GM19239 (cell line): Measurements from ENCODE around the gene KMO.

ENCODE experiments used
- DNase-seq: peaks from one replicate; pipeline ENCODE4 v3.0.0; 2011; ENCODE audit warnings: low spot score; ENCODE audit not compliant: insufficient read length
- FAIRE-seq: peaks from 2 replicates; lab custom pipeline; 2011; peaks lifted over from hg19 to GRCh38; lab: Jason Lieb, UNC

KMO gene

DNA sequence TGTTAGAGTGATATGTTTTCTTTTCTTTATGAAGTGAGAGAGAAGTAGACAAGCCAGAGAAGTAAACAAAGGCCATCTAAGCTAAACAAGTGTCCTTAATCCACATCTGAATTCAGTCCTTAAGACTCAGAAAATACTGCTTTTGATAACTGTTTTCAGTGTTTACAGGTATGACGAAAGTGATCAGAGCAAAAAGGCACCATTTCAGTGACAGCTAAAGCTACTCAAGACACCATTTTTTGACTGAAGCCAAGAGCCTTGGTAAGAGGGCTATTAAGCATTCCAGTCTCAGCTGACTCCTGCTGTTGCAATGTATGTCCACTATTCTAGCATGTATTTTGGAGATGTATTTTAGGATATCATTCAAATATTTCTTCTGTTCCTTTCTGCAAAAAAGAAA, 4.1 kb downstream of the KMO start:
- peak; percentile 23 for FAIRE-seq
- no peak for DNase-seq

DNA sequence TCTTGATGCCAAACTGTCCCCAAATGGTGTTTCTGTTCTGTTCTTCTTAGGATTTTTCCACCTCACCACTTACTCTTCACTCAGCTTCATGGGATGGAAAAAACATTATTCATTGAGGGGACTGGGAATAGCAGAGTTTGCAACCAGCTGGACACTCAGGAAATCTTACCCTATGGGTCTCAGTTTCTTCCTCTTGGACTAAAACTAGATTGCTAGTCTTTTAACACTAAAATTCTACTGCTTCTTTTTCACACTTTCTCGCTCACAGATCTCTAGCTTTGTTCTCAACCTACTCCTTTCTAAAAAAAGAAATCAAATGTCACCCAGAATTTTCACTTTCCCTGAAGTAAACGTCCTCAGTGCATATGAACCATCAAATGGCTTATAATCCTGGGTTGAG, 4.8 kb downstream of the KMO start:
- no peak for DNase-seq
- peak; percentile 44 for FAIRE-seq

DNA sequence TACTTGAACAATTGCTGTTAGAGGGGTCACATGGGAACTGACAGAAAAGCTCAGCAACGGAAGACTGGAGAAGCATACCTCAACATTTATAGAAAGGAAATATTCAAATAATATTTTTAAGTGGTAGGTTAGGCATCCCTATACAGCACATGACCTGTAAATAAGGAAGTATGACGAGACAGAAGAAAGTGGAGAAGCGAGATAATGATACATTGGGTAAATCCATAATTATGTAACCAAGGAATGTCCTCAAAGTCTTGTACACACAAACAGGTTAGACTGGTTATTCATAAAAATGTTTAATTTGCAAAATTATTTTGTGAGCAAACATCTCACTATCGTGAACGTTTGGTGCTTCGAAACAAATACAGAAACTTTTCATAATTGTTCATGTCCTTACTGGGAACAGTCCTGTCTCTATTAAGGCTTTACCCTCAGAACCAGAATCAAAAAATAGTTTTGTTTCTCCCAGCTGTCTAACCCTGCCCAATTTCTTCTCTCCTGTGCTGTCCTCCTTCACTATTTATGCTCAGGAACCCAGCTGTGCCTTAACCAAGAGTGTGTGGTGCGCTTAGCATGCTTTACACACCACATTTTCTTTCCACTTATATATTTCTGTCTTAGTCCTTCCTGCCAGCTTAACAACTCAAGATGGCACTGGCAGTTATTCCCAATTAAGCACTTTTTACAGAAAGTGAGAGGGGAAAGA, 10.2 kb downstream of the KMO start:
- no peak for DNase-seq
- no peak for FAIRE-seq

DNA sequence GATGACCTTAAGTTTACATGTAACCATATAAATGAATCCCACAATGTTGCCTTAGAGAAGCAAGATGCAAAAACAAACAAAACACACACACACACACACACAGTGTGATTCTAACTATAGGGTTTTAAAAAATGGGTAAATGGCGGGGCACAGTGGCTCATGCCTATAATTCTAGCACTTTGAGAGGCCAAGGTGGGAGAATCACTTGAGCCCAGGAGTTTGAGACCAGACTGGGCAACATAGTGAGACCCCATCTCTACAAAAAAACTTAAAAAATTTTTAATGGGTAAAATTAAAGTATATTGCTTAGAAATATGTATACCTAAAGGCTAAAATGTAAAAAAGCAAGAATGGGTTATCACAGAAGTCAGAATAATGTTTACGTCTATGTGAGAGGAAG, 15.8 kb downstream of the KMO start:
- no peak for DNase-seq
- no peak for FAIRE-seq

DNA sequence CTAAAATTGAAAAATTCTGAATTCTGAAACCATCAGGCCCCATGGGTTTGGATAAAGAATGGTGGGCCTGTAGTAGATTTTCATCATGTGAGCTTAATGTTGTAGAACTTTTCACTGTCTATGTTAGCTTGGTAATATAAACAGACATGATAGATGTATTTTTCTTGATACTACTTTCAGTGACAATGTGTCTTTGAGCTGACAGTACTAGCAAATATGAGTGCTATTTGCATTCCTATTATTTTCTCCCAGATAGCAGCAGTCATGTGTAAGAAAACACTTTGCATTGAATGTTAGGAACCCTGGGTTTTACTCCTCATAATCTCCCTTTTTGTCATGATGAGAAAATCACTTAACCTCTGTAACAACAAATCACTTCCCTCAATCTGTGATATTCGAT, 18.1 kb downstream of the KMO start:
- DNase-seq (no peak), FAIRE-seq (peak; percentile 28)

DNA sequence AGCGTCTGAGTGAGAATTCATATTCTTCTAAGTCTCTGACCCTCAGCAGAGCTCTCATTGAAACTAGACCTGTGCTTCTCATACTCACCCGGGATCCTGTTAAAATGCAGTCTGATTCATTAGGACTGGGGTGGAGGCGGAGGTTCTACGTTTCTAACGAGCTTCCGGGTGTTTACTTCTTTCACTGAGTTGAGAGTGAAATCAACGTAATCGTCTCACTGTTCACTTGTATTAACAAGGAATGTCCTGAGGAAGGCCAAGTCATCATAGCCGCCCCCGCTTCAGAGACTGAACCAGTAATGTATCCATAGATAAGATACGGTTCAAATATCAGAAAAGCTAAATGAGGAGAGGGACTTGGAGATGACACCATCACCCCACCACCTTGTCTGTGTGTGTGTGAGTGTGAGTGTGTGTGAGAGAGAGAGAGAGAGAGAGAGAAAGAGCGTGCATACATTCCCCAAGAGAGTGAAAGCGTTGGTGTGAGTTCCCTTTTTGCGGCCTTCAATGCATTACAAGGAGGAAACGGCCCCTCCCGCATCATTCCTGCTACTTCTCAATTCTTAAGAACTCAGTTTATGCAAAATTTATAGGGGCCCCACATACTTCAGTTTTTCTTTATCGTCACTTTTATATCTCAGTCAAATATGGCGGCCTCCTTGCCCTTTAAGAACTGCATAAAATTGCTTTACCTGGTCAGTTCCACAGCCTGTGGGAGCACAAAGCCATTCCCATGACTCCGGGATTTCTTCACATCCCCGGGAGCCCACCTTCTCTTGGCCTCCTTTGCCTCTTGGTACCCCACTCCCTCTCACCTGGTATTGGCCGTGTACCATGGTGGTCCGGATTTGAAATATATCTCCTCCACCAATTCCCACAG, 19.8 kb downstream of the KMO start:
- peak; percentile 92 for FAIRE-seq
- peak; percentile 6 for DNase-seq

DNA sequence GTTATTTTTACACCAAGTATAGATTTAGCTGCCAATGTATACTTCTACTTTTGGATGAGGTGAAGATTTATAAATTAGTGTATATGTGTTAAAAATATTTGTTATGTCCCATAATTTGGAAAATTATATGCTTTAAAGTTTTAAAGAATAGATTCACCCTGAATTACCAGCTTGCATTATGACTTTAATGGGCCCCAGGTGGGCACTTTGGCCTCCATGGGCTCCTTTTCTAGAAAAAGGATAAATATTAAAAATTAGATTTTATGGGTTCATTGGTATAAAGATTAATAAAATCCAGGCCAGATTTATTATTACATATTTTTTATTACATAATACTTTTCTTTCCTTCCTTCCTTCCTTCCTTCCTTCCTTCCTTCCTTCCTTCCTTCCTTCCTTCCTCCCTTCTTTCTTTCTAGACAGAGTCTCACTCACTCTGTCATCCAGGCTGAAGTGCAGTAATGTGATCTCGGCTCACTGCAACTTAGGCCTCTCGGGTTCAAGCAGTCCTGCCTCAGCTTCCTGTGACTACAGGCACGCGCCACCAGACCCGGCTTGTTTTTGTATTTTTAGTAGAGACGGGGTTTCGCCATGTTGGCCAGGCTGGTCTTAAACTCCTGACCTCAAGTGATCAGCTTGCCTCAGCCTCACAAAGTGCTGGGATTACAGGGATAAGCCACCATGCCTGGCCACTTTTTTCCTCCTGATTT, 21.9 kb downstream of the KMO start:
- no peak for FAIRE-seq
- DNase-seq, result no peak

DNA sequence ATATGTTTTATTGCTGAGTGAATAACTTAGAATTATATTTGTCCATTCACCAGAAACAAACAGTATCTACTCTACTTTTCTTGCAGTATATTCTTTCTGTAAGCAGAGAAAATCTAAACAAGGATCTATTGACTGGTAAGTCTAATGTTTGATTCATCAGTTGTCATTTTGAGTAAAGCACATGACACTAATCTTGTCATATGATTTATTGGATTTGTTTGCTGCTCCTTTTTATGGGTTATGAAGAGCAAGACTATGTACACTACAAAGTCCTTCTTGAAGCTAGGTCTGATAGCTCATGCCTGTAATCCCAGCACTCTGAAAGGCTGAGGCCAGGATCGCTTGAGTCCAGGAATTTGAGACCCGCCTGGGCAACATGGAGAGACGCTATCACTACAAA, 23.3 kb downstream of the KMO start:
- DNase-seq (no peak), FAIRE-seq (no peak)

DNA sequence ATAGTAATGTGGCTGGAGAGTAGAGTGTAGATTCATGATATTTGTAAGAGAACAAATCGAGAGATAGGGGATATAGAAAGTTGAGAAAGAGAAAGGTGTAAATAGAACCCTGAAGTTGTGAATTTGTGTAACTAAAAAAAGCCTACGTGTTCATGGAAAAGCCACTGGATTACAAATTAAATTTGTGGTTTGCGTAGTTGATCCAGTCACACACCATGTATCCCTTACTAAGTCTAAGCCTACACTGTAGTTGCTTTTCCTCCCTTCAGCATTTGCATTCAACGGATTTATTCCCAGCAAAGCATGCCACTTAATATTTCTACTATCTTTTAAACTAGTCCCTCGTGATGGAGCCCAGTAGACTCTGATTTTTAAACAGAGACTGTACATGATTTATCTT, 24.9 kb downstream of the KMO start:
- no peak for FAIRE-seq
- DNase-seq, result no peak

DNA sequence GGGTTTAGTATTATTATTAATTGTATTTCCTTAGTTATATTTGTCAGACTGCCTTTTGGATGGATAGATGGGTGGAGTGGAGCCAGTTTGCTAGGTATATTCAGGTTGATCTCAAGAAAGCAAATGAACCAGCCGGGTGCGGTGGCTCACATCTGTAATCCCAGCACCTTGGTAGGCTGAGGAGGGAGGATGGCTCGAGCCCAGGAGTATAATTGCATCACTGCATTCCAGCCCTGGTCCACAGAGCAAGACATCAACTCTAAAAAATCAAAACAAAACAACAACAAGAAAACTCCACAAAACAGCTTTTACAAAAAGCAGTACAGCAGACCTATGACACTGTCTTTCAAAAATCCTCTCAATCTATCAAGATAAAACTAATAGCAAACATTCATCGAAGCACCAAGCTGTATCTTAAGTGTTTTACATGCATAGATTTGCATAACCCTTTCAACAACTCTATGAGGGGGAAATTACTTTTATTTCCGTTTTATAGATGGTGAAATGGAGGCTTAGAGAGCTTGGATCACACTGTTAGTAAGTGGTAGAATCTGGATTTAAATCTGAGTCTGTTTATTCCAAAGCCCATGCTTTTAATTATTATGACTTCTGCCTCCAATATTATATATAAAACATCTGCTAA, 25.5 kb downstream of the KMO start:
- FAIRE-seq, result no peak

DNA sequence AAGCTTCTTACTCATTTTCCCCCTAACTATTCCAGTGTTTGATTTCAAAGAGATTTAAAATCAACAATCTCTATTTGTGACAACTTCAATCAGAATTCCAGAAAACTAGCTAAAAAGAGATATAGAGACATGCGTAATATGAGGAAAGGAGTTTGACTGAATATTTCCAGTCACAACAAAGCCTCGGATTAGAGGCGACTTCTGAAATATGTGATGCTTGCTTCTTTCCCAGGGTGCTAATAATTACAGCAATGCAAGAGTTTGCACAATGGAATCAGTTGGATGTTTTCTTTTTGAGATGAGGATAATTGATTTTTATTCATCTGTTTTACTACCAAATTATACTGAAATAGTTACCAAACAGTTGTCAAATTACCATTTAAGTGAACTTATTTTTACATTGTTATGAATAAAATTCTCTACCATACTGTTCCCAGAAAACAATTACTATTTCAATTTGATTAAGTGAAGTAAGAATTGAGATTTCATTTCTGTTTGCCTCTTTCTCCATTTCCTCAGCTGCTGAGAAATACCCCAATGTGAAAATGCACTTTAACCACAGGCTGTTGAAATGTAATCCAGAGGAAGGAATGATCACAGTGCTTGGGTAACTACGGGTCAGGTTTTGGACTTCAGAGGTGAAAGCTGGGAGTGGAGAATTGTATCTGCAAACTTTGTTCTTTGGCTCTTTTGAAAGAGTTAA, 28.1 kb downstream of the KMO start:
- FAIRE-seq (peak; percentile 52), DNase-seq (no peak)

More for the DNA sequence above, 25.5 kb downstream of the KMO start:
- DNase-seq, result no peak

DNA sequence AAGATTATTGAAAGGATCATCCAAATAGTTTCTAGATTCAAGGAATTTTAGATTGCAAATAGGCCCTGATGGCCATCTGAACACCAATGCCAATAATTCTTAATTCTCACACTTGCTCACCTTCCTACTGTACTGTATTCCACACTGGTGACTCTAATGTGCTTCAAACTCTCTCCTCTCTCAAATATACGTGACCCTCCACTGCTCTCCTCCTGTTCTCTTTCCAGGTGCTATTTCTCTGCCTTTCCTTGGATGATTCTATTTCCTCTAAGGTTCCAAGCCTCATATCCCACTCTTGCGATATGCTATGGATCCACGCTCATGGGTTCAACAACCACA, 28.6 kb downstream of the KMO start:
- DNase-seq (no peak), FAIRE-seq (no peak)

DNA sequence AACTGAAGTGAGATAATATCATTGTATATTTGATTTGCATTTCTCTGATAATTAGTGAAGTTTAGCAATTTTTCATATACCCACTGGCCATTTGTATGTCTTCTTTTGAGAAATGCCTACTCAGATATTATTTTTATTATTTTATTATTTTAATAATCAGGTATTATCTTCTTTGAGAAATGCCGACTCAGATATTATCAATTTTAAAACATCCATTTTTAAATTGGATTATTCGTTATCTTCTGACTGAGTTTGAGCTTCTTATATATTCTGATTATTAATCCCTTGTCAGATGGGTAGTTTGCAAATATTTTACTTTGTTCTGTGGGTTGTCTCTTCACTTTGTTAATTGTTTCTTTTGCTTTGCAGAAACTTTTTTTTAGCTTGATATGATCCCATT, 37.7 kb downstream of the KMO start:
- FAIRE-seq (no peak), DNase-seq (no peak)

DNA sequence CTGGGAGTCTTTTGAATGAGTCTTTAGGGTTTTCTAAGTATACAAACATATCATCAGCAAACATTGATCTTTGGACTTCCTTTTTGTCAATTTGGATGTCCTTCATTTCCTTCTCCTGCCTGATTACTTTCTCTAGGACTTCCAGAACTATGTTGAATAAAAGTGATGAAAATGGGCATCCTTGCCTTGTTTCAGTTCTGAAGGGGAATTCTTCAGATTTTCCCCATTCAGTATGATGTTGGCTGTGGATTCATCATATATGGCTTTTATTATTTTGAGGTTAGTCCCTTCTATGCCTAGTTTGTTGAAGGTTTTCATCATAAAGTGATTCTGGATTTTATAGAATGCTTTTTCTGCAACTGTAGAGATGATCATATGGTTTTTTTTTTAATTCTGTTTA, 42.0 kb downstream of the KMO start:
- FAIRE-seq, result no peak

DNA sequence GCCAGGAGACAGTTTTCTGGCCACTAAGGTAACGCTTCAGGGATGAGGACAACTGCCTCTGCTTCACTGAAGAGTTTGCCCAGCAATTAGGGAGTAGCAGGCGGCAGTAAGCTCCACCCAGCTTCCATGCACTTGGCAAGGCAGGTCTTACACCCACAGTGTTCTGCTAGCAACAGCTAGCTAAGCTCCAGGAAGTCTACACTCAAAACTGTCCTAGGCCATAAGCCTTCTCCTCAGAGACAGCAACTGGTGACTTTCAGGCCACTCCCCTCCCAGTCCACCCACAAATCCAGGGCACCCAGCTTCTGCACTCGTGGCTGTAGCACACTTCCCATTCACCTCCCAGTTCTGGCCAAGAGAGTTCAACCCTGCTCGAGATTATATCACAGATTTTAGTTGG, 47.3 kb downstream of the KMO start:
- no peak for DNase-seq
- FAIRE-seq, result no peak

More for the DNA sequence above, 42.0 kb downstream of the KMO start:
- DNase-seq, result no peak

DNA sequence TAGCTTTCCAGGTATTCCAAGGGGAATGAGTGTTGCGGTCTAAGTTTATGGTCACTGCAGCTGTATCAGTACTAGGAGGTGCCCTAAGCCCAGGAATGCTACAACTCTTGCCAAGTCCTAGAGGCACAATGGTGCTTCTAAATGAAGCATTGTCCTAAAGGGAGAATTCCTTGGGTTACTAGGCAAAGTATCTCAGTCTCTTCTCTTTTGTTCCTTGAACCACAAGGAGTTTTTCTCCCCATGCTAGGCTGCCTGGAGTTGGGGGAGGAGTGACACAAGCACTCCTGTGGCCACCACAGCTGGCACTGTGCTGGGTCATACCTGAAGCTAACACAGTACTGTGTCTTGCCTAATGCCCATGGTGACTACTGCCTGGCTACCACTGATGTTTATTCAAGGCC, 50.7 kb downstream of the KMO start:
- FAIRE-seq, result no peak
- no peak for DNase-seq

DNA sequence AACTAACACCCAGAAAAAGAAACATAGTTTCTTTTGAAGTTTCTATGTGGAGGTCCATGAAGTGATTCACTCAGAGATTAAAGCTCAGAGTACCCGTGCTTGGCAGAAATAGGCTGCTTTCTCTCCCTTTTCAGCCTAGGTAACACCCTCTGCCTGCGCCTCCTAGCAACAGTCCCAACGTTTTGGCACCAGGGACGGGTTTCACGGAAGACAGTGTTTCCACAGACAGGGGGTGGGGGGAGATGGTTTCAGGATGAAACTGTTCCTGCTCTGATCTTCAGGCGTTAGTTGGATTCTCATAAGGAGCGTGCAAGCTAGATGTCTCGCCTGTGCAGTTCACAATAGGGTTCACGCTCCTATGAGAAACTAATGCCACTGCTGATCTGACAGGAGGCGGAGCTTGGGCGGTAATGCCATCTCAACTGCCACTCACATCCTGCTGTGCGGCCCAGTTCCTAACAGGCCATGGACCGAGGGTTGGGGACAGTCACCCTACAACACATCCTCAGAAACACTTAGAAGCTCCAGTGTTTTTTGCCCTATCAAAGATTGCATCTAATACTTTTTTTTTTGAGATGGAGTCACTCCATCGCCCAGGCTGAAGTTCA, 54.8 kb downstream of the KMO start:
- FAIRE-seq, result no peak
- no peak for DNase-seq

DNA sequence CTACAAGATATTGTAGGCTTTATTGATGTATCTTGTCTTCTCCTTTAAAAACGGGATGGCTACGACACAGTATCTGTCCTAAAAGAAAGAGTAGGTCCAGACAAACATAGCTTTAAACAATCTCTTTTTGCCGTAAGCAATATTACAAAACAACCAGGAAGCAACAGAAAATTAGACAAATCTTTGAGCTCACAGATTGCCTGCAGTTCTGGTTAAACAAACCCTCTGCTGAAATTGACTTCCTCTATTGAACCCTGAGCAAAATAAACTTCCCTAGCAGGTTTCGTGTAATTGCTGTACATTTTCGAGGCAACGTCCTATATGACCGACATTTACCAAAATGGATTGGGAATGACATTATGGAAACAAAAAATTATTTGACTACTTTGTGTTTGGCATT, 57.3 kb downstream of the KMO start:
- DNase-seq, result no peak
- no peak for FAIRE-seq

DNA sequence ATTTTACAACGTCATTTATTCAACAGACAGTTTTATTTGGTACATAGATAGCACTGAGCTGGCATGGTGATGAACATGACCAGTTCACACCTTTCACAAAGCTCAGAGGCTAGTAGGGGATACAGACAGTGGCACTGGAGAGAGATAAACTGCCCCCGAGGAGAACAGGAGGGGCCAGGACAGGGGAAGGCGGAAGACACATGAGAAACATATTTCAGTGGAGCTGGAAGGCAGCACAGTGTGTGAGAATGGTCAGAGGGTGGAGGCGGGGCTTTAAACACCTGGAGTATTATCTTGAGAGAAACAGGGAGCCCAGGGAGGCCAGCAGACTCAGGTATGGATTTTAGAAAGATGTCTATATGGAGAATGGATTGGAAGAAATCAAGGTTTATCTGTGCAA, 58.5 kb downstream of the KMO start:
- no peak for DNase-seq
- no peak for FAIRE-seq

DNA sequence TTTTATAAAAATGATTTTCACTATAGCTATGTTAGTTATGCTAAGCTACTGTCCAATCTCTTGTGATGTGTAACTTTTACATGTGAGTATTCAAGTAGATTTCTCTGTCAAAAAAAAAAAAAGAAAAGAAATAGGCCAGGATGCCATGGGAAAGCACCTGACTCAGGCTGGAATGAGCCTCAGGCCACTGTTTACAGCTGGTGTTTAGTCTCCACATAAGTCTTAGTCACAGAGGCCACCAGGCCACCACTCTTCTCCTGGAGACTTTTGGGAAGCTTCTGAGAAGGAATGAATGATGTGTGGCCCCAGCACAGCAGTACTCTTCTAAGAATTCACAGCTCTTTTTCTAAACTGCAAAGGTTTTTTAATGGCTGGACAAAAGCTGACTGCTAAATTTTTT, 59.1 kb downstream of the KMO start:
- DNase-seq (no peak), FAIRE-seq (no peak)
